ENCODE results near the gene SLC1A3.

GRCh38 chr5:36646100-36646499 lies 39.7 kb downstream of the SLC1A3 start:
- TF ChIP-seq CTCF (IDR thresholded peaks at IDR 0.05), result no peak
- no peak for TF ChIP-seq POLR2A (IDR thresholded peaks at IDR 0.05)
